Measurements from ENCODE around the gene ATP2A1.

- TF ChIP-seq RNF2 (conservative IDR thresholded peaks at IDR 0.05; ENCODE audit: low read depth) (no peak), RXRA (CRISPR knock-in tag; IDR thresholded peaks at IDR 0.05) (no peak), SMARCE1 (IDR thresholded peaks at IDR 0.05; ENCODE audit: borderline replicate concordance) (no peak), CTCF (CRISPR knock-in tag; IDR thresholded peaks at IDR 0.05) (no peak)
These were observed 54.9 kb downstream of the ATP2A1 start for GRCh38 chr16:28933171-28933570.

All from HepG2 (cell line).